IMR-90 (cell line): ENCODE results near the gene GGT6. TPM values are rescaled to one million over a fixed set of nuclear protein-coding genes. Genes with fewer than 3 reads are reported as not detected.

Source experiments
- ATAC-seq: fragments of 200-7000 bp; cut with Tn5 transposase; 2 replicates; pipeline ENCODE4 v1.9.1; 2020; ENCODE audit warnings: low read depth, mild to moderate bottlenecking, moderate library complexity
- BruUV-seq: library from RNA; stranded (reverse); fragments of 400-500 nt; replicated peaks from 2 replicates; lab custom pipeline; 2021; lab: Mats Ljungman, UMichigan
- CTCF ChIA-PET: fragments of 300-600 bp; formaldehyde crosslinking; extraction: SDS; loops from one replicate; lab custom pipeline; 2021; ENCODE audit warnings: antibody characterized with exemption; lab: Yijun Ruan, JAX
- POLR2A ChIA-PET: fragments of 300-600 bp; sonication (Branson Sonifier 250); formaldehyde crosslinking; loops from one replicate; lab custom pipeline; 2022; ENCODE audit warnings: antibody characterized with exemption; ENCODE audit not compliant: unreplicated experiment; lab: Charles Lee
- DNase-seq: peaks from one replicate; pipeline ENCODE4 v3.0.0; 2013
- H2AFZ ChIP-seq: replicated peaks from 2 replicates; pipeline ENCODE3; 2013; ENCODE audit warnings: low read length, mild to moderate bottlenecking; ENCODE audit not compliant: poor library complexity
- H2AK5ac ChIP-seq: 2 replicates; pipeline ENCODE4 v1.6.1; 2013; ENCODE audit warnings: low read depth, low read length, inconsistent platforms
- H2AK9ac ChIP-seq: replicated peaks from 2 replicates; pipeline ENCODE3; 2013; ENCODE audit warnings: mild to moderate bottlenecking, low read depth, low read length, moderate library complexity; ENCODE audit not compliant: poor library complexity
- H2BK120ac ChIP-seq: 2 replicates; pipeline ENCODE4 v1.6.1; 2013; ENCODE audit warnings: low read depth, low read length, inconsistent platforms
- H2BK15ac ChIP-seq: 3 replicates; pipeline ENCODE4 v1.6.1; 2013; ENCODE audit warnings: low read depth, low read length, inconsistent platforms
- H2BK20ac ChIP-seq: 2 replicates; pipeline ENCODE4 v1.6.1; 2013; ENCODE audit warnings: low read depth, mild to moderate bottlenecking, inconsistent platforms, low read length, moderate library complexity
- H2BK5ac ChIP-seq: 2 replicates; pipeline ENCODE4 v1.6.1; 2013; ENCODE audit warnings: mild to moderate bottlenecking, low read depth, low read length, inconsistent platforms; ENCODE audit not compliant: poor library complexity, severe bottlenecking
- H3K14ac ChIP-seq: replicated peaks from 2 replicates; pipeline ENCODE4 v1.6.1; 2013; ENCODE audit warnings: low read depth, low read length, inconsistent platforms
- H3K18ac ChIP-seq: 2 replicates; pipeline ENCODE4 v1.6.1; 2013; ENCODE audit warnings: low read depth, low read length, control low read depth
- H3K23ac ChIP-seq: 2 replicates; pipeline ENCODE4 v1.6.1; 2013; ENCODE audit warnings: low read depth, low read length, inconsistent platforms
- H3K27ac ChIP-seq: 2 replicates; pipeline ENCODE4 v1.5.1; 2013; ENCODE audit warnings: mild to moderate bottlenecking, control low read depth, low read length; ENCODE audit not compliant: insufficient read depth
- H3K27me3 ChIP-seq: 2 replicates; pipeline ENCODE4 v1.6.1; 2013; ENCODE audit warnings: low read length; ENCODE audit not compliant: control insufficient read depth, insufficient read depth
- H3K36me3 ChIP-seq: 2 replicates; pipeline ENCODE4 v1.6.1; 2013; ENCODE audit warnings: low read length, mixed read lengths; ENCODE audit not compliant: control insufficient read depth, insufficient read depth
- H3K4ac ChIP-seq: 2 replicates; pipeline ENCODE4 v1.6.1; 2013; ENCODE audit warnings: low read depth, low read length, inconsistent platforms
- H3K4me1 ChIP-seq: 2 replicates; pipeline ENCODE4 v1.6.1; 2013; ENCODE audit warnings: low read length, mixed read lengths; ENCODE audit not compliant: control insufficient read depth, insufficient read depth
- H3K4me2 ChIP-seq: 2 replicates; pipeline ENCODE4 v1.6.1; 2013; ENCODE audit warnings: low read depth, mild to moderate bottlenecking, control low read depth, low read length, moderate library complexity
- H3K4me3 ChIP-seq: 2 replicates; pipeline ENCODE4 v1.5.1; 2013; ENCODE audit warnings: low read depth, mild to moderate bottlenecking, control low read depth, low read length, moderate library complexity; ENCODE audit not compliant: insufficient read depth
- H3K56ac ChIP-seq: 2 replicates; pipeline ENCODE4 v1.6.1; 2013; ENCODE audit warnings: low read length, inconsistent platforms; ENCODE audit not compliant: insufficient read depth; ENCODE audit errors: extremely low read depth
- H3K79me1 ChIP-seq, 2 experiments: 2 replicates each; pipeline ENCODE4 v1.6.1; 2013; ENCODE audit warnings: low read length in 2 of 2, inconsistent platforms in 1 of 2, low read depth in 1 of 2
- H3K9ac ChIP-seq: 2 replicates; pipeline ENCODE4 v1.6.1; 2013; ENCODE audit warnings: low read depth, low read length, control low read depth
- H3K9me1 ChIP-seq: 2 replicates; pipeline ENCODE4 v1.6.1; 2013; ENCODE audit warnings: low read length, inconsistent platforms; ENCODE audit not compliant: insufficient read depth
- H3K9me3 ChIP-seq: 2 replicates; pipeline ENCODE4 v1.6.1; 2013; ENCODE audit warnings: low read length; ENCODE audit not compliant: control insufficient read depth, insufficient read depth
- H4K20me1 ChIP-seq: 2 replicates; pipeline ENCODE4 v1.6.1; 2013; ENCODE audit warnings: low read length, inconsistent platforms; ENCODE audit not compliant: insufficient read depth
- H4K5ac ChIP-seq: 2 replicates; pipeline ENCODE4 v1.6.1; 2013; ENCODE audit warnings: mild to moderate bottlenecking, low read depth, low read length, control low read depth
- H4K8ac ChIP-seq, 2 experiments: 2 replicates each; pipeline ENCODE4 v1.6.1; 2013; ENCODE audit warnings: low read depth in 2 of 2, low read length in 2 of 2, control low read depth in 1 of 2, inconsistent platforms in 1 of 2
- H4K91ac ChIP-seq: 2 replicates; pipeline ENCODE4 v1.6.1; 2013; ENCODE audit warnings: low read depth, low read length, inconsistent platforms; ENCODE audit not compliant: insufficient read depth
- BHLHE40 ChIP-seq: fragments of 150-350 bp; IDR thresholded peaks from 2 replicates; pipeline ENCODE4 v1.6.1; 2016; ENCODE audit warnings: mild to moderate bottlenecking, low read depth, low read length
- CEBPB ChIP-seq: IDR thresholded peaks from 2 replicates; pipeline ENCODE4 v1.6.1; 2012; ENCODE audit warnings: low read depth, low read length, improper control_type of control experiment
- CHD1 ChIP-seq: IDR thresholded peaks from 2 replicates; pipeline ENCODE4 v1.6.1; 2012; ENCODE audit warnings: low read depth, low read length, improper control_type of control experiment
- FOS ChIP-seq: fragments of 150-350 bp; IDR thresholded peaks from 2 replicates; pipeline ENCODE4 v1.6.1; 2016; ENCODE audit warnings: low read depth, low read length
- MAFK ChIP-seq: IDR thresholded peaks from 2 replicates; pipeline ENCODE4 v1.6.1; 2012; ENCODE audit warnings: low read depth, low read length, improper control_type of control experiment
- MAZ ChIP-seq: IDR thresholded peaks from 2 replicates; pipeline ENCODE4 v1.6.1; 2012; ENCODE audit warnings: low read depth, mild to moderate bottlenecking, low read length, improper control_type of control experiment, moderate library complexity, borderline replicate concordance
- MXI1 ChIP-seq: IDR thresholded peaks from 2 replicates; pipeline ENCODE4 v1.6.1; 2012; ENCODE audit warnings: low read depth, mild to moderate bottlenecking, low read length, moderate library complexity, borderline replicate concordance
- NFE2L2 ChIP-seq: fragments of 150-350 bp; IDR thresholded peaks from 2 replicates; pipeline ENCODE4 v1.6.1; 2016; ENCODE audit warnings: low read depth, mild to moderate bottlenecking, low read length
- POLR2A ChIP-seq: IDR thresholded peaks from 2 replicates; pipeline ENCODE4 v1.6.1; 2012; ENCODE audit warnings: mild to moderate bottlenecking, low read depth, low read length
- RAD21 ChIP-seq: IDR thresholded peaks from 2 replicates; pipeline ENCODE4 v1.6.1; 2012; ENCODE audit warnings: low read length, improper control_type of control experiment
- RCOR1 ChIP-seq: IDR thresholded peaks from 2 replicates; pipeline ENCODE4 v1.6.1; 2012; ENCODE audit warnings: mild to moderate bottlenecking, low read length, improper control_type of control experiment; ENCODE audit not compliant: insufficient replicate concordance
- RFX5 ChIP-seq: IDR thresholded peaks from 2 replicates; pipeline ENCODE4 v1.8.0; 2012; ENCODE audit warnings: low read depth, mild to moderate bottlenecking, low read length, moderate library complexity
- SMC3 ChIP-seq: fragments of 150-350 bp; IDR thresholded peaks from 2 replicates; pipeline ENCODE4 v1.6.1; 2016; ENCODE audit warnings: low read depth, mild to moderate bottlenecking, antibody characterized with exemption, low read length, moderate library complexity
- WGBS, 2 experiments: methylation state at CpG; one replicate each; pipeline versions ENCODE4 v1.1.5 to v1.1.7; 2013; ENCODE audit warnings: missing lambda C conversion rate in 2 of 2; ENCODE audit not compliant: insufficient read length in 1 of 2; ENCODE audit errors: extremely low coverage in 2 of 2; 5-methylcytosine and 5-hydroxymethylcytosine counted together
- dilution Hi-C: fragments of 300-500 bp; cut with HindIII; formaldehyde crosslinking; loops from one replicate; pipeline ENCODE4 v1.14.3; 2018; ENCODE audit warnings: low sequenced_read_pairs; ENCODE audit not compliant: unreplicated experiment
- in situ Hi-C: fragments of 300-500 bp; cut with MboI; formaldehyde crosslinking; loops from 3 replicates; pipeline ENCODE4 v1.14.3; 2019; ENCODE audit warnings: low sequenced_read_pairs, inconsistent platforms, mixed read lengths
- intact Hi-C: fragments of 100-400 bp; cut with micrococcal nuclease; formaldehyde crosslinking; loops from 2 replicates; pipeline ENCODE4 v1.10.0; 2022
- polyA plus RNA-seq, 3 experiments: library from polyadenylated mRNA; depleted of rRNA; stranded (reverse); fragments of >200 nt; gene quantifications; 2 replicates each; pipeline ENCODE4 v1.2.3, GENCODE V29; 2012; ENCODE audit warnings: low replicate concordance in 1 of 3
- total RNA-seq: library from RNA; depleted of rRNA; stranded (reverse); fragments of >200 nt; gene quantifications from 2 replicates; pipeline ENCODE4 v1.2.3, GENCODE V29; 2012
- TF ChIP-seq, protein P1 (sequence below): fragments of 150-350 bp; IDR thresholded peaks from 2 replicates; pipeline ENCODE4 v1.6.1; 2017; ENCODE audit warnings: mild to moderate bottlenecking, antibody characterized with exemption, low read length, low read depth
- TF ChIP-seq, protein P2 (sequence below): fragments of 150-350 bp; IDR thresholded peaks from 2 replicates; pipeline ENCODE4 v1.6.1; 2016; ENCODE audit warnings: low read depth, mild to moderate bottlenecking, low read length, moderate library complexity, borderline replicate concordance

GGT6 gene
- total and polyA plus RNA-seq, 2 of the 4 experiments (the other 2 are of a cell fraction) = not detected

DNA sequence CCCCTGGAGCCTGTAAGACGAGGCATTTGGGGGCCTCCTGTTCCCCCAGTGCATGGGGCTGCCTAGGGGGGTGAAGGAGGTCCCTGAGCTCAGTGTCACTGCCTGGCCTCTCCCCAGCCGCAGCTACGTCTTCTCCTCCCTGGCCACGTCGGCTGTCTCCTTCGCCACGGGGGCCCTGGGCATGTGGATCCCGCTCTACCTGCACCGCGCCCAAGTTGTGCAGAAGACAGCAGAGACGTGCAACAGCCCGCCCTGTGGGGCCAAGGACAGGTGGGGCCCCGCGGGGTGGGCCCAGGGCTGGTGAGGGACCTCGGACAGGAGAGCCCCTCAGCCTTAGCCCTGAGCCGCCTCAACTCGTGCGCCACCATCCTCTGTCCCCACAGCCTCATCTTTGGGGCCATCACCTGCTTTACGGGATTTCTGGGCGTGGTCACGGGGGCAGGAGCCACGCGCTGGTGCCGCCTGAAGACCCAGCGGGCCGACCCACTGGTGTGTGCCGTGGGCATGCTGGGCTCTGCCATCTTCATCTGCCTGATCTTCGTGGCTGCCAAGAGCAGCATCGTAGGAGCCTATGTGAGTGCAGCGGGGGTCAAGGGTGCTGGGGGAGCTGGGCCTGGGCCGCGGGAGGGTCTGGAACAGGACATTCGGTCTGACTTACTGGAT is 27.4 kb downstream of the GGT6 start:
- Histone ChIP-seq H3K9me3 (no peaks in the 10 kb centered on the region), H4K5ac (no peak overlapping the region), H2BK20ac (no peak overlapping the region), H3K27me3 (peaks cover 12% of the 10 kb centered on the region), H2AK9ac (no peak overlapping the region), H2BK5ac (no peak overlapping the region), H3K79me1 (no peaks in the 10 kb centered on the region), H3K23ac (no peak overlapping the region), H3K9me1 (no peaks in the 10 kb centered on the region), H3K36me3 (peaks cover 7% of the 10 kb centered on the region; the same call in 1 of the 2 replicates), H4K91ac (no peak overlapping the region), H3K14ac (no peak overlapping the region), H3K4me1 (peaks cover 3% of the 10 kb centered on the region; the same call in 1 of the 2 replicates), H3K4ac (no peak overlapping the region), H4K20me1 (peaks cover 8% of the 10 kb centered on the region), H2BK120ac (no peak overlapping the region), H3K56ac (no peak overlapping the region), H3K4me3 (no peak overlapping the region), H2BK15ac (no peak overlapping the region), H3K9ac (no peak overlapping the region), H3K18ac (no peak overlapping the region), H4K8ac (no peak overlapping the region), H3K4me2 (no peak overlapping the region), H2AK5ac (no peak overlapping the region), H2AFZ (no peak overlapping the region), H3K27ac (no peak overlapping the region)
- TF ChIP-seq MAZ (no peak), SMC3 (no peak), FOS (no peak), CEBPB (no peak), CHD1 (no peak), RCOR1 (no peak), NFE2L2 (no peak), MXI1 (no peak), RAD21 (no peak), MAFK (no peak), RFX5 (no peak), BHLHE40 (no peak), POLR2A (no peak)
- TF ChIP-seq, protein P1, sequence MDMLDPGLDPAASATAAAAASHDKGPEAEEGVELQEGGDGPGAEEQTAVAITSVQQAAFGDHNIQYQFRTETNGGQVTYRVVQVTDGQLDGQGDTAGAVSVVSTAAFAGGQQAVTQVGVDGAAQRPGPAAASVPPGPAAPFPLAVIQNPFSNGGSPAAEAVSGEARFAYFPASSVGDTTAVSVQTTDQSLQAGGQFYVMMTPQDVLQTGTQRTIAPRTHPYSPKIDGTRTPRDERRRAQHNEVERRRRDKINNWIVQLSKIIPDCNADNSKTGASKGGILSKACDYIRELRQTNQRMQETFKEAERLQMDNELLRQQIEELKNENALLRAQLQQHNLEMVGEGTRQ = no peak
- TF ChIP-seq, protein P2, sequence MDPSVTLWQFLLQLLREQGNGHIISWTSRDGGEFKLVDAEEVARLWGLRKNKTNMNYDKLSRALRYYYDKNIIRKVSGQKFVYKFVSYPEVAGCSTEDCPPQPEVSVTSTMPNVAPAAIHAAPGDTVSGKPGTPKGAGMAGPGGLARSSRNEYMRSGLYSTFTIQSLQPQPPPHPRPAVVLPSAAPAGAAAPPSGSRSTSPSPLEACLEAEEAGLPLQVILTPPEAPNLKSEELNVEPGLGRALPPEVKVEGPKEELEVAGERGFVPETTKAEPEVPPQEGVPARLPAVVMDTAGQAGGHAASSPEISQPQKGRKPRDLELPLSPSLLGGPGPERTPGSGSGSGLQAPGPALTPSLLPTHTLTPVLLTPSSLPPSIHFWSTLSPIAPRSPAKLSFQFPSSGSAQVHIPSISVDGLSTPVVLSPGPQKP = no peak
- dilution Hi-C loops = no loop called here
- no TSS peak for BruUV-seq
- CTCF ChIA-PET = no interaction called here
- no peak for ATAC-seq
- 95% methylated on average over 11 of the region's 33 CpGs; no CpG with 5 or more reads in 1 of the 2 experiments for WGBS, 2 experiments
- POLR2A ChIA-PET = no interaction called here
- intact Hi-C loops = no loop called here
- no peak for DNase-seq
- in situ Hi-C loops = no loop called here
